ENCODE data around the gene LIG3. TPM values are rescaled to one million over a fixed set of nuclear protein-coding genes. Genes with fewer than 3 reads are reported as not detected.

LIG3 gene
- total and polyA plus RNA-seq, 2 of the 4 experiments (the other 2 are of a cell fraction): 36.4 to 41.9 TPM

- TF ChIP-seq ELK1 (IDR thresholded peaks at IDR 0.05; ENCODE audit: borderline replicate concordance, low read depth, low read length) (no peak), CTCF (conservative IDR thresholded peaks at IDR 0.05; ENCODE audit: low read depth, low read length) (peak; percentile 50), BHLHE40 (IDR thresholded peaks at IDR 0.05; ENCODE audit: low read depth, low read length) (peak; percentile 42; the same call in 1 of the 2 replicates)
Measured at GRCh38 chr17:35022536-35023063, 42.3 kb downstream of the LIG3 start (continued).
